ENCODE results near the gene FZD8. TPM values are rescaled to one million over a fixed set of nuclear protein-coding genes. Genes with fewer than 3 reads are reported as not detected.

Gene FZD8
- total and polyA plus RNA-seq, 2 experiments from 2014 or later = 0.39 to 25.5 TPM

DNA sequence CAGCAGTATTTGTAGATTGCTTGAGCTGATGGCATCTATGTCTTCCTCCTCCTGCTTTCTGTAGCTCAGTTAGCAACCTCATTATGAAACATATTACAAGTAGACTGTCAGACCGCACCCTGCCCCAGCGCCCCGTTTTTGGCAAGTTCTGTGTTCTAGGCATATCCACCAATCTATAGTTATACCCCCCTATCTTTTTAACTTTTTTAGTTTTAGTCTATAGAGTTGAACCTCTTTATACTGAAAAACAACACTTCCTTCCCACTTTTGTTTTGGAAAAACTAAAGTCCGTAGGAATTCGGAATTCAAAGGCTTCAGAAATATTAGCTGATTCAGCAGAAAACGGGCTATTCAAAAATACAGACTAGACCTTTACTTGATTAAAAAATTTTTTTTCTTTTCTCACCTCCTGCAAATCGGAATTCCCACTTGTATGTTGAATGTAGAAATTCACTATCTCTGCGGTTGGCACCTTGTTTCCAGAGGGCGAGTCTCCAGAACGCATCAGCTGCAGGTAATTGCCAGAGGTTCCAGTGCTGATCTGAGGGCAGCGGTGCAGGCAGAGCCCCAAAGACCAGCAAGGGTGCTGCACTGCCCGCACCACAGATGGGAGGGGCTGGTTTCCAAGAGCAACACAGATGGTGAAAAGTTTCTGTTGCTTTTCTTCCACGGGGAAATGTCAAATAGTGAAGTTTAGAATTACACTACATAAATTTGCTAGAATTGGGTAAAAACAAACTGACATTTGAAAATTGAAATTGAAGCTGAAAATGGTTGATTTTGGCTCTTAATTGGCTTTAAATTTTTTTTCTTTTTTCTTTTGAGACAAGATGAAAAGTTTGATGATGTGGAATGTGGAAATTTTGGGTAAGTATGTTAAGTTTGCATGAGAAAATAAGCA lies 2.2 kb upstream of the FZD8 start:
- TF ChIP-seq EZH2phosphoT487 (IDR thresholded peaks at IDR 0.05; ENCODE audit: insufficient read depth, low read depth) (no peak), EZH2 (IDR thresholded peaks at IDR 0.05; ENCODE audit: insufficient read depth, poor library complexity, severe bottlenecking) (no peak)
- H3K4me1 ChIP-seq (ENCODE audit: insufficient read depth) = no peaks in the 10 kb centered on the region
- H3K9me2 ChIP-seq (ENCODE audit: insufficient read depth) = no peaks in the 10 kb centered on the region
- no peaks in the 10 kb centered on the region for H3K27me3 ChIP-seq (replicated peaks; ENCODE audit: insufficient read depth)
- H3K4me2 ChIP-seq (ENCODE audit: unreplicated experiment) = peak overlapping the region; percentile 99
- no peaks in the 10 kb centered on the region for H4K20me1 ChIP-seq (ENCODE audit: insufficient read depth)
- peaks cover 11% of the 10 kb centered on the region for H3K79me2 ChIP-seq (ENCODE audit: insufficient read depth)
- in situ Hi-C loops (cut with MboI) = loop anchor here (10.0 to 25.0 kb wide), 2 partner anchors 268 to 851 kb away; no protein-coding TSS in a partner anchor
- H3K36me3 ChIP-seq (ENCODE audit: low read depth) = no peaks in the 10 kb centered on the region
- peak overlapping the region; percentile 35; the same call in 1 of the 2 replicates for H3K27ac ChIP-seq
- peak overlapping the region; percentile 70 for H3K9ac ChIP-seq
- H3K9me3 ChIP-seq (ENCODE audit: low read depth) = no peaks in the 10 kb centered on the region
- WGBS, 2 experiments (ENCODE audit: low coverage in 1 of 2, low lambda C conversion rate in 2 of 2, missing lambda C conversion rate in 2 of 2) = 12 to 15% methylated on average over 13 of the region's 13 CpGs
- H2AFZ ChIP-seq = peak overlapping the region; percentile 95
- peak overlapping the region; percentile 78 for H3K4me3 ChIP-seq
- DNase-seq = no peak
- peaks cover 15% of the 10 kb centered on the region for H3F3A ChIP-seq (ENCODE audit: insufficient read depth)

DNA sequence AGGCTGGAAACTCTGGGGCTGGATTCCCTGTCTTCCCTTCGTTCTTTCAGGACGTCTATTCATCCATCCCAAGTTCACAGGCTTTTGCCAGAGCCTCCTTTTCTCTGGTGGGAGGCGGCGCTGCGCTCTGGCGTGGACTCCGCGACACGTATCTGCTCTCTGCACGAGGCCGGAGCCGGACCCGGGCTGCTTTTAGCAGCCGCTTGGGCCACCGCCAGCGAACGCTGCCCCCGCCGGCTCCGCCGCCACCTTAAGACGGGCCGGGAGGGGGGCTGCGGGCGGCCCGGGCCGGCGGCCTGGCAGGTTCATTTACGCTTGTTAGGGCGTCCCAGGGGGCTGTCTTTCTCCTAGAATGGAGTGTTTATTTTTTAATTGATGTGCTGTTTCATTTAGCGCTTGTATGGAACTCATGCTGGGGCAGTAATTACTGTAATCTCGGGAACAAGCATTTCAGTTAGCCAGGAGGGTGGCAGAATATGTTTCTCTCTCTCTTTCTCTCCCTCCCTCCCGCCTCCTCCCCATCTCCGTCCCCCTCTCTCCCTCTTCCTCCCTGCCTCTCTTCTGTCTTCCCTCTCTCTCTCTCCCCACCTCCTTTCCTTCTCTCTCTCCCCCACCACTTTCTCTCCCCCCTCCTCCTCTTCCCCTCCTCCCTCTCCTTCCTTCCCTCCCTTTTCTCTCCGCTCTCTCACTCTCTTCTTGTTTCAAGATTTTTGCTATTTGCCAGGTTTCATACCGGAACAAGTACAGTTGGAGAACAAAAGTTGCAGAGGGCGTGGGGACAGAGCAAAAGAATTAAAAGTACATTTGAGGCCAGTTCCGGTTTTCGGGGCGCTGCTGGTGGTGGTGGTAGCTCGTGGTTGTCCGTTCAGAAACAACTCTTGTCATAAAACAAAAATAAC lies 1.3 kb upstream of the FZD8 start:
- no peak for TF ChIP-seq EZH2phosphoT487 (IDR thresholded peaks at IDR 0.05; ENCODE audit: insufficient read depth, low read depth)
- TF ChIP-seq EZH2 (IDR thresholded peaks at IDR 0.05; ENCODE audit: insufficient read depth, poor library complexity, severe bottlenecking) = no peak
- Histone ChIP-seq H3K9me2 (ENCODE audit: insufficient read depth) (no peaks in the 10 kb centered on the region), H3K79me2 (ENCODE audit: insufficient read depth) (peaks cover 18% of the 10 kb centered on the region), H3K9ac (peak overlapping the region; percentile 70), H3K27ac (peak overlapping the region; percentile 35), H3K9me3 (ENCODE audit: low read depth) (no peaks in the 10 kb centered on the region), H4K20me1 (ENCODE audit: insufficient read depth) (no peaks in the 10 kb centered on the region), H3K4me1 (ENCODE audit: insufficient read depth) (peaks cover 4% of the 10 kb centered on the region), H3K4me3 (peak overlapping the region; percentile 78), H3K4me2 (ENCODE audit: unreplicated experiment) (peak overlapping the region; percentile 99), H3F3A (ENCODE audit: insufficient read depth) (peaks cover 15% of the 10 kb centered on the region), H3K36me3 (ENCODE audit: low read depth) (no peaks in the 10 kb centered on the region), H2AFZ (peak overlapping the region; percentile 95), H3K27me3 (replicated peaks; ENCODE audit: insufficient read depth) (no peaks in the 10 kb centered on the region)
- WGBS, 2 experiments (ENCODE audit: low coverage in 1 of 2, low lambda C conversion rate in 2 of 2, missing lambda C conversion rate in 2 of 2) = 2 to 3% methylated on average over 31 to 39 of the region's 42 CpGs
- in situ Hi-C loops (cut with MboI) = loop anchor here (10.0 to 25.0 kb wide), 2 partner anchors 269 to 851 kb away; no protein-coding TSS in a partner anchor
- DNase-seq = peak; percentile 86

DNA sequence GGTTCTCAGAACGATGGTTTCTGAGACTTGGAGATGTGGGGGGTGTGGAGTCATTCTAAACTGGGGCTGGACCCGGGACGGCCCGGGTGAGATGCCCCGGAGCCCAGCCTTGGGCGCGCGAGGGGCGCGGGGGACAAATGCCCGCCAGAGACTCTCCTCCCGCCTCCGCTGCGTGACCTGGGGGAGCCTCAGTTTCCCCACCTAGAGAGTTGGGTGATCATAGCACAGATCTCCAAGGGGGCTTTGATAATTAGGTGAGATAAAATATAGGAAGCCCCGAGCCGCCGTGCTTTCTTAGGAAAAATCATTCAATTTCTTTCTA lies 658 bp upstream of the FZD8 start:
- peak overlapping the region; percentile 35 for H3K27ac ChIP-seq
- peaks cover 4% of the 10 kb centered on the region for H3K4me1 ChIP-seq (ENCODE audit: insufficient read depth)
- WGBS, 2 experiments (ENCODE audit: low coverage in 1 of 2, low lambda C conversion rate in 2 of 2, missing lambda C conversion rate in 2 of 2) = 2% methylated on average over 15 to 17 of the region's 17 CpGs
- in situ Hi-C loops (cut with MboI) = loop anchor here (10.0 to 25.0 kb wide), 2 partner anchors 270 to 852 kb away; no protein-coding TSS in a partner anchor
- H3K9ac ChIP-seq = peak overlapping the region; percentile 70
- H3K79me2 ChIP-seq (ENCODE audit: insufficient read depth) = peaks cover 24% of the 10 kb centered on the region
- no peaks in the 10 kb centered on the region for H3K9me2 ChIP-seq (ENCODE audit: insufficient read depth)
- H2AFZ ChIP-seq = peak overlapping the region; percentile 95
- H3K36me3 ChIP-seq (ENCODE audit: low read depth) = 0 out of 2 replicates have a peak, but pooled peaks cover 5% of the 10 kb centered on the region
- peak overlapping the region; percentile 78 for H3K4me3 ChIP-seq
- no peaks in the 10 kb centered on the region for H4K20me1 ChIP-seq (ENCODE audit: insufficient read depth)
- no peaks in the 10 kb centered on the region for H3K9me3 ChIP-seq (ENCODE audit: low read depth)
- peak overlapping the region; percentile 99 for H3K4me2 ChIP-seq (ENCODE audit: unreplicated experiment)
- no peak for TF ChIP-seq EZH2 (IDR thresholded peaks at IDR 0.05; ENCODE audit: insufficient read depth, poor library complexity, severe bottlenecking)
- no peak for TF ChIP-seq EZH2phosphoT487 (IDR thresholded peaks at IDR 0.05; ENCODE audit: insufficient read depth, low read depth)
- no peak for DNase-seq
- peaks cover 15% of the 10 kb centered on the region for H3F3A ChIP-seq (ENCODE audit: insufficient read depth)
- H3K27me3 ChIP-seq (replicated peaks; ENCODE audit: insufficient read depth) = no peaks in the 10 kb centered on the region

DNA sequence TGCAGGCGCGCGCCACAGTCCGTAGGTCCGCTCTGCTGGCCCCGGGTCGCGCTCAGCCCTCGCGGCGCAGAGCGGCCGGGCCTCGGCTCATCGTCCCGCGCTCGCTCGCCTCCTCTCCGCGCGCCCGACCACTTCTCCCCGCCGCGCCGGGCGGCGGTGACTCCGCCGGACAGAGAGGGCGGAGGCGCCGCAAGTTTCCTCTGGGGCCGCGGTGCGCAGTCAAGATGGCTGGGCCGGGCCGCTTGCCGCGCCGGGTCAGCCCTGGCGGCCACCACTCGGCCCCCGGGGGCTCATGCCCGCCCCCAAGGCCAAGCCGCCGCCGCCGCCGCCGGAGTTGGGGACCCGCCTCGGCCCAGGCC lies 441 bp downstream of the FZD8 start:
- H3K36me3 ChIP-seq (ENCODE audit: low read depth) = 0 out of 2 replicates have a peak, but pooled peaks cover 5% of the 10 kb centered on the region
- no peaks in the 10 kb centered on the region for H3K9me2 ChIP-seq (ENCODE audit: insufficient read depth)
- peaks cover 4% of the 10 kb centered on the region for H3K4me1 ChIP-seq (ENCODE audit: insufficient read depth)
- in situ Hi-C loops (cut with MboI) = loop anchor here (10.0 to 25.0 kb wide), 2 partner anchors 271 to 853 kb away; no protein-coding TSS in a partner anchor
- peak; percentile 84 for DNase-seq
- peak overlapping the region; percentile 70 for H3K9ac ChIP-seq
- H4K20me1 ChIP-seq (ENCODE audit: insufficient read depth) = no peaks in the 10 kb centered on the region
- 0 to 2% methylated on average over 31 to 33 of the region's 54 CpGs for WGBS, 2 experiments (ENCODE audit: low coverage in 1 of 2, low lambda C conversion rate in 2 of 2, missing lambda C conversion rate in 2 of 2)
- peaks cover 25% of the 10 kb centered on the region for H3K79me2 ChIP-seq (ENCODE audit: insufficient read depth)
- H3K4me2 ChIP-seq (ENCODE audit: unreplicated experiment) = peak overlapping the region; percentile 99
- H3K27me3 ChIP-seq (replicated peaks; ENCODE audit: insufficient read depth) = no peaks in the 10 kb centered on the region
- H3K9me3 ChIP-seq (ENCODE audit: low read depth) = no peaks in the 10 kb centered on the region
- peak overlapping the region; percentile 95 for H2AFZ ChIP-seq
- peaks cover 19% of the 10 kb centered on the region for H3F3A ChIP-seq (ENCODE audit: insufficient read depth)
- H3K4me3 ChIP-seq = peak overlapping the region; percentile 78
- peak overlapping the region; percentile 40 for H3K27ac ChIP-seq
- TF ChIP-seq EZH2phosphoT487 (IDR thresholded peaks at IDR 0.05; ENCODE audit: insufficient read depth, low read depth) (no peak), EZH2 (IDR thresholded peaks at IDR 0.05; ENCODE audit: insufficient read depth, poor library complexity, severe bottlenecking) (no peak)

Measured in GM23248 (cell line).